Mesothelial cell of epicardium (in vitro differentiated cells): ENCODE data around the gene AGGF1. TPM values are rescaled to one million over a fixed set of nuclear protein-coding genes. Genes with fewer than 3 reads are reported as not detected.

Experiments
- DNase-seq, 2 experiments: peaks; one replicate each; pipeline ENCODE4 v3.0.0; 2021; ENCODE audit warnings: low spot score in 2 of 2; ENCODE audit not compliant: unreplicated experiment in 2 of 2
- H3K27ac Mint-ChIP-seq: 2 replicates; pipeline ENCODE4 v1.8.0; 2021; ENCODE audit warnings: mixed read lengths
- H3K27me3 Mint-ChIP-seq: 2 replicates; pipeline ENCODE4 v1.8.0; 2021; ENCODE audit warnings: low read depth, mixed read lengths
- H3K36me3 Mint-ChIP-seq: 2 replicates; pipeline ENCODE4 v1.8.0; 2021; ENCODE audit warnings: mixed read lengths
- H3K4me1 Mint-ChIP-seq: 2 replicates; pipeline ENCODE4 v1.8.0; 2021; ENCODE audit warnings: mixed read lengths
- H3K4me3 Mint-ChIP-seq: 2 replicates; pipeline ENCODE4 v1.8.0; 2021; ENCODE audit warnings: mild to moderate bottlenecking, moderate library complexity, mixed read lengths
- H3K9me3 Mint-ChIP-seq: 2 replicates; pipeline ENCODE4 v1.8.0; 2021; ENCODE audit warnings: mixed read lengths
- total RNA-seq: library from RNA; stranded (reverse); gene quantifications from 3 replicates; pipeline ENCODE4 v1.2.1, GENCODE V29; 2021
- TF ChIP-seq, protein P1 (sequence below): fragments of 200-600 bp; sonication (generic); IDR thresholded peaks from one replicate; pipeline ENCODE4 v1.5.0; 2021; ENCODE audit warnings: antibody characterized with exemption; ENCODE audit not compliant: unreplicated experiment

AGGF1 gene
- total RNA-seq, 1 donor from 2014 or later: 21.2 TPM

GRCh38 chr5:77031891-77032290 is 1.7 kb downstream of the AGGF1 start:
- Mint-ChIP-seq H3K4me3 (peak overlapping the region; percentile 95), H3K27ac (peak overlapping the region; percentile 99), H3K9me3 (peaks cover 18% of the 10 kb centered on the region), H3K27me3 (no peaks in the 10 kb centered on the region), H3K4me1 (peaks cover 28% of the 10 kb centered on the region), H3K36me3 (peaks cover 25% of the 10 kb centered on the region)
- TF ChIP-seq, protein P1, sequence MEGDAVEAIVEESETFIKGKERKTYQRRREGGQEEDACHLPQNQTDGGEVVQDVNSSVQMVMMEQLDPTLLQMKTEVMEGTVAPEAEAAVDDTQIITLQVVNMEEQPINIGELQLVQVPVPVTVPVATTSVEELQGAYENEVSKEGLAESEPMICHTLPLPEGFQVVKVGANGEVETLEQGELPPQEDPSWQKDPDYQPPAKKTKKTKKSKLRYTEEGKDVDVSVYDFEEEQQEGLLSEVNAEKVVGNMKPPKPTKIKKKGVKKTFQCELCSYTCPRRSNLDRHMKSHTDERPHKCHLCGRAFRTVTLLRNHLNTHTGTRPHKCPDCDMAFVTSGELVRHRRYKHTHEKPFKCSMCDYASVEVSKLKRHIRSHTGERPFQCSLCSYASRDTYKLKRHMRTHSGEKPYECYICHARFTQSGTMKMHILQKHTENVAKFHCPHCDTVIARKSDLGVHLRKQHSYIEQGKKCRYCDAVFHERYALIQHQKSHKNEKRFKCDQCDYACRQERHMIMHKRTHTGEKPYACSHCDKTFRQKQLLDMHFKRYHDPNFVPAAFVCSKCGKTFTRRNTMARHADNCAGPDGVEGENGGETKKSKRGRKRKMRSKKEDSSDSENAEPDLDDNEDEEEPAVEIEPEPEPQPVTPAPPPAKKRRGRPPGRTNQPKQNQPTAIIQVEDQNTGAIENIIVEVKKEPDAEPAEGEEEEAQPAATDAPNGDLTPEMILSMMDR: no peak
- no peak for DNase-seq

GRCh38 chr5:77032635-77033034 is 2.4 kb downstream of the AGGF1 start:
- peak overlapping the region; percentile 22 for H3K4me3 Mint-ChIP-seq
- H3K36me3 Mint-ChIP-seq: peaks cover 25% of the 10 kb centered on the region
- TF ChIP-seq, protein P1: no peak
- peaks cover 18% of the 10 kb centered on the region for H3K9me3 Mint-ChIP-seq
- DNase-seq: no peak
- H3K27me3 Mint-ChIP-seq: no peaks in the 10 kb centered on the region
- peaks cover 28% of the 10 kb centered on the region for H3K4me1 Mint-ChIP-seq
- no peak overlapping the region for H3K27ac Mint-ChIP-seq

DNA sequence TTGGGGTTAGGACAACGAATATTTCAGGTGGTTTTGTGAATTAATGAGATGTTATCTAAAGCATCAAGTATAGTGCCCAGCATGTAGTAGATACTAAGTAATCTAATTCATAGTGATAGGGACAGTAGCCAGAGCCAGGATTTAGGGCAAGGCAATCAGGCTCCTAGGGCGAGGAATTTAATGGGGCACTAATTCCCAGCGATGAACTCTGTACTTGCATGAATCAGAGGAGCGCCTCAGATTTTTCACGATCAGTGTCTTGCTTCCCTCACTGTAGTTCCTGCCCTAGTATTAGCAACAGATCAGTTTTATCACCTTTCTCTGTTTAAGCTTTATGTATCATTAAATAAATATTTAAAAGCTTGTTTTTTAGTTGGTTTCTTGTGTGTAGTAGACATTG is 3.1 kb downstream of the AGGF1 start:
- no peak overlapping the region for H3K27ac Mint-ChIP-seq
- H3K9me3 Mint-ChIP-seq: peaks cover 14% of the 10 kb centered on the region
- no peak for DNase-seq
- H3K27me3 Mint-ChIP-seq: no peaks in the 10 kb centered on the region
- H3K36me3 Mint-ChIP-seq: peaks cover 22% of the 10 kb centered on the region
- TF ChIP-seq, protein P1: no peak
- peaks cover 28% of the 10 kb centered on the region for H3K4me1 Mint-ChIP-seq
- no peak overlapping the region for H3K4me3 Mint-ChIP-seq

DNA sequence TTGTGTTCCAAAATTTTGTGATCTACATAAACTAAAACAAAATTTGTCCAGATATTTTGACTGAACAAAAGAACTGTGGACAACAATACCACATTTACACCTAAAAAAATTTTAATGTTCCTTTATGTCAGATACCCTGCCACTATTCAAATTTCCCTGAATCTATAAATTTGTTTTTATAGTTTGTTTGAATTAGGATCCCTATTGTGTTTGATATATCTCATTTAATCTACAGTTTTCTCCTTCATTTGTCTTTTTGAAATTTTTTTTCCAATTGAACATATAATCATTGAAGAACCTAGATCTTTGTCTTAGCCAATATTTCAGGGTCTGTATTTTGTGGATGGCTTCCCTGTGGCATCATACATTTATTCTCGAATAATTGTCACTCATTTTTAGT is 5.7 kb downstream of the AGGF1 start:
- no peak for DNase-seq
- no peak overlapping the region for H3K4me3 Mint-ChIP-seq
- TF ChIP-seq, protein P1: no peak
- H3K27me3 Mint-ChIP-seq: no peaks in the 10 kb centered on the region
- peaks cover 19% of the 10 kb centered on the region for H3K4me1 Mint-ChIP-seq
- peaks cover 28% of the 10 kb centered on the region for H3K36me3 Mint-ChIP-seq
- no peaks in the 10 kb centered on the region for H3K9me3 Mint-ChIP-seq
- H3K27ac Mint-ChIP-seq: no peak overlapping the region

DNA sequence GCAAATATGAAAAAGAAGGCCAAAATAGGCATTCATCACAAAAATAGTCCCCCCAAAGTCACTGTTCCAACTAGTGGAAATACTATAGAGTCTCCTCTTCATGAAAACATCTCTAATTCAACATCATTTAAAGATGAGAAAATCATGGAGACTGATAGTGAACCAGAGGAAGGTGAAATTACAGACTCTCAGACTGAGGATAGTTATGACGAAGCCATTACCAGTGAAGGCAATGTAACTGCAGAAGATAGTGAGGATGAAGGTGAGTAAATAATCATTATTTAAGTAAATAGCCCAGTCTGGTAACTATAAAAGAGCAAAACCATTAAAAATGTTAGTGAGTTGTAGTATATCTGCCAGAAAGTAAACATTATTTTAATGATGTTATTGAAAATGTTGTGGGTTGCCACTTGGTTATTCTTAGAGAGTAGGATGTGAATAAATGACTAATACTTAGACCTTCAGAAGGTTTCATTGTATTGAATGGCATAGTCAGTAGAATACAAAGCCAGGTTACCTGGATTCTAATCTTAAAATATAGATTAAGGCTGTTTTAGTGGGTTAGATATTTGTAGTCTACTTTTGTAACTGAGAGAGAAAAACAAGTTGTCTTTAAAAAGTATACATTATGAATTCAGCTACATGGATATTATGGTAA is 16.3 kb downstream of the AGGF1 start:
- Mint-ChIP-seq H3K9me3 (no peaks in the 10 kb centered on the region), H3K27ac (no peak overlapping the region), H3K4me3 (no peak overlapping the region), H3K4me1 (no peaks in the 10 kb centered on the region), H3K27me3 (no peaks in the 10 kb centered on the region), H3K36me3 (peaks cover 40% of the 10 kb centered on the region)
- TF ChIP-seq, protein P1: no peak
- no peak for DNase-seq

- DNase-seq: no peak
- Mint-ChIP-seq H3K4me1 (no peaks in the 10 kb centered on the region), H3K9me3 (peaks cover 1% of the 10 kb centered on the region), H3K27ac (no peak overlapping the region), H3K36me3 (peaks cover 52% of the 10 kb centered on the region), H3K4me3 (no peak overlapping the region), H3K27me3 (no peaks in the 10 kb centered on the region)
- TF ChIP-seq, protein P1: no peak
These were observed 33.8 kb downstream of the AGGF1 start for GRCh38 chr5:77064040-77064439.
